K562 (cell line): ENCODE results near the gene CCDC78. TPM values are rescaled to one million over a fixed set of nuclear protein-coding genes. Genes with fewer than 3 reads are reported as not detected.

Experiments
- ATAC-seq: fragments of 200-7000 bp; cut with Tn5 transposase; 3 replicates; pipeline ENCODE4 v1.9.1; 2020; ENCODE audit warnings: moderate library complexity
- BruUV-seq: library from RNA; stranded (reverse); fragments of 400-500 nt; replicated peaks from 2 replicates; lab custom pipeline; 2021; lab: Mats Ljungman, UMichigan
- CTCF ChIA-PET: fragments of 300-600 bp; formaldehyde crosslinking; extraction: SDS; loops from one replicate; lab custom pipeline; 2021; ENCODE audit warnings: low intra/inter-chr PET ratio; lab: Yijun Ruan, JAX
- POLR2A ChIA-PET: fragments of 300-600, 350-650 bp; sonication (Branson Sonifier 250); formaldehyde crosslinking; extraction: SDS; loops from one replicate; lab custom pipeline; 2021; ENCODE audit warnings: antibody characterized with exemption, inconsistent platforms; lab: Yijun Ruan, JAX
- DNase-seq, 4 experiments: peaks; one replicate each; pipeline versions ENCODE4 v3.0.0 to v3.0.0-alpha.2; 2011 to 2018; ENCODE audit warnings: low spot score in 3 of 4, mixed read lengths in 3 of 4; ENCODE audit errors: extremely low read depth in 1 of 4
- FAIRE-seq: peaks from 2 replicates; lab custom pipeline; 2011; peaks lifted over from hg19 to GRCh38; lab: Jason Lieb, UNC
- H2AFZ ChIP-seq: 2 replicates; pipeline ENCODE4 v1.6.0; 2011; ENCODE audit warnings: low read depth, low read length, control low read depth, inconsistent platforms
- H3K27ac ChIP-seq: fragments of 200-600 bp; 3 replicates; pipeline ENCODE4 v1.8.0; 2011; ENCODE audit warnings: low read depth, mild to moderate bottlenecking, control low read depth, inconsistent platforms, low read length, moderate library complexity, mixed read lengths; ENCODE audit errors: extremely low read depth
- H3K27me3 ChIP-seq, 2 experiments: fragments of 300-600 bp in 1 of 2; 2 replicates in 1 of 2; 3 replicates in 1 of 2; pipeline versions ENCODE4 v1.6.0 to v1.8.0; 2011; ENCODE audit warnings: inconsistent platforms in 2 of 2, low read length in 2 of 2, mild to moderate bottlenecking in 1 of 2, mixed read lengths in 1 of 2, moderate library complexity in 1 of 2; ENCODE audit not compliant: control insufficient read depth in 2 of 2, insufficient read depth in 2 of 2
- H3K36me3 ChIP-seq: fragments of 300-600 bp; 3 replicates; pipeline ENCODE4 v1.8.0; 2011; ENCODE audit warnings: mild to moderate bottlenecking, low read length, inconsistent platforms; ENCODE audit not compliant: control insufficient read depth, insufficient read depth
- H3K4me1 ChIP-seq, 2 experiments: fragments of 200-600 bp in 1 of 2; replicated peaks in 1 of 2; 2 replicates in 1 of 2; 3 replicates in 1 of 2; pipeline versions ENCODE4 v1.5.1 to v1.8.0; 2011; ENCODE audit warnings: inconsistent platforms in 2 of 2, low read length in 2 of 2, mild to moderate bottlenecking in 1 of 2, mixed read lengths in 1 of 2, moderate library complexity in 1 of 2; ENCODE audit not compliant: control insufficient read depth in 2 of 2, insufficient read depth in 2 of 2
- H3K4me2 ChIP-seq: 2 replicates; pipeline ENCODE4 v1.6.1; 2011; ENCODE audit warnings: low read length, control low read depth, inconsistent platforms, mixed read lengths; ENCODE audit not compliant: insufficient read depth
- H3K4me3 ChIP-seq: fragments of 200-600 bp; sonication (generic), shearing (Covaris generic); 2 replicates; pipeline ENCODE4 v1.5.1; 2016; ENCODE audit warnings: control low read depth, inconsistent platforms
- H3K79me2 ChIP-seq: fragments of 200-600 bp; 3 replicates; pipeline ENCODE4 v1.8.0; 2011; ENCODE audit warnings: low read length, inconsistent platforms; ENCODE audit not compliant: control insufficient read depth, insufficient read depth
- H3K9ac ChIP-seq, 2 experiments: 2 replicates each; pipeline versions ENCODE4 v1.6.0 to v1.6.1; 2011; ENCODE audit warnings: low read depth in 2 of 2, low read length in 2 of 2, control low read depth in 1 of 2, inconsistent platforms in 1 of 2, mild to moderate bottlenecking in 1 of 2, mixed read lengths in 1 of 2; ENCODE audit not compliant: insufficient read depth in 1 of 2
- H3K9me1 ChIP-seq: one replicate; pipeline ENCODE4 v1.6.0; 2011; ENCODE audit warnings: inconsistent platforms, mild to moderate bottlenecking, low read length, moderate library complexity; ENCODE audit not compliant: control insufficient read depth, insufficient read depth
- H3K9me3 ChIP-seq: replicated peaks from 2 replicates; pipeline ENCODE4 v1.5.1; 2011; ENCODE audit warnings: low read depth, low read length, inconsistent platforms; ENCODE audit not compliant: control insufficient read depth, insufficient read depth
- H4K20me1 ChIP-seq: replicated peaks from 2 replicates; pipeline ENCODE4 v1.6.1; 2011; ENCODE audit warnings: low read length, inconsistent platforms, mixed read lengths; ENCODE audit not compliant: control insufficient read depth, insufficient read depth
- POLR2G ChIP-seq: fragments of 200-400 bp; formaldehyde crosslinking; IDR thresholded peaks from 2 replicates; pipeline ENCODE4 v1.6.1; 2017; ENCODE audit warnings: low read depth, mild to moderate bottlenecking, antibody characterized with exemption, low read length, moderate library complexity
- ZBTB7A ChIP-seq: IDR thresholded peaks from 2 replicates; pipeline ENCODE4 v1.6.1; 2011; ENCODE audit warnings: low read depth, mild to moderate bottlenecking, low read length, moderate library complexity, borderline replicate concordance; ENCODE audit not compliant: control insufficient read depth
- WGBS: fragments of 100-300 bp; shearing (Covaris generic); methylation state at CpG from one replicate; pipeline ENCODE4 v1.1.6; 2016; ENCODE audit warnings: low coverage, mixed read lengths; ENCODE audit not compliant: insufficient coverage; ENCODE audit errors: missing lambda C conversion rate; 5-methylcytosine and 5-hydroxymethylcytosine counted together
- in situ Hi-C: fragments of 300-500 bp; cut with MboI; formaldehyde crosslinking; loops from 4 replicates; pipeline ENCODE4 v1.15.0; 2018; ENCODE audit warnings: inconsistent platforms, mixed read lengths
- intact Hi-C: fragments of 100-400 bp; cut with micrococcal nuclease; formaldehyde crosslinking; loops from 2 replicates; pipeline ENCODE4 v1.14.2; 2022
- polyA plus RNA-seq, 8 experiments: library from polyadenylated mRNA; depleted of rRNA in 4 of 8; stranded (reverse) in 5 of 8; unstranded in 3 of 8; fragments of >200 nt; fragmentation: Nextera tagmentation in 2 of 8; fragmentation: Illumina TruSeq in 1 of 8; extraction: Ambion mirVana in 2 of 8; extraction: Trizol in 1 of 8; gene quantifications; 2 replicates each; pipeline versions ENCODE4 v1.2.1 to v1.2.3, GENCODE V29; 2011 to 2014; ENCODE audit warnings: inconsistent platforms in 1 of 8, missing spikeins in 1 of 8
- total RNA-seq, 7 experiments: library from RNA; depleted of rRNA in 6 of 7; stranded (reverse); fragments of >200 nt in 6 of 7; fragmentation: Illumina TruSeq in 2 of 7; extraction: Trizol in 2 of 7; gene quantifications; 2 replicates each; pipeline versions ENCODE4 v1.2.1 to v1.2.3, GENCODE V29; 2011 to 2021; ENCODE audit warnings: low replicate concordance in 1 of 7
- TF ChIP-seq, protein P1 (sequence below), 3 experiments: fragments of 200-800 bp in 1 of 3; sonication (Bioruptor generic) in 1 of 3; sonication (generic) in 1 of 3; formaldehyde crosslinking in 1 of 3; IDR thresholded peaks; 2 replicates each; pipeline versions ENCODE4 v1.6.1 to v1.8.0; 2016 to 2022; ENCODE audit warnings: mild to moderate bottlenecking in 2 of 3, missing compliant biosample characterization in 2 of 3, missing genetic modification characterization in 2 of 3, missing genetic modification reagents in 1 of 3
- TF ChIP-seq, protein P2 (sequence below): sonication (generic); formaldehyde crosslinking; IDR thresholded peaks from 2 replicates; pipeline ENCODE4 v1.8.1; 2023; ENCODE audit warnings: mild to moderate bottlenecking, missing genetic modification reagents

Gene CCDC78
- total and polyA plus RNA-seq, 9 of the 15 experiments (the other 6 are each of a cell fraction or from before 2014, with no cell fraction given), result 0.24 to 17.7 (median 2.9) TPM

DNA sequence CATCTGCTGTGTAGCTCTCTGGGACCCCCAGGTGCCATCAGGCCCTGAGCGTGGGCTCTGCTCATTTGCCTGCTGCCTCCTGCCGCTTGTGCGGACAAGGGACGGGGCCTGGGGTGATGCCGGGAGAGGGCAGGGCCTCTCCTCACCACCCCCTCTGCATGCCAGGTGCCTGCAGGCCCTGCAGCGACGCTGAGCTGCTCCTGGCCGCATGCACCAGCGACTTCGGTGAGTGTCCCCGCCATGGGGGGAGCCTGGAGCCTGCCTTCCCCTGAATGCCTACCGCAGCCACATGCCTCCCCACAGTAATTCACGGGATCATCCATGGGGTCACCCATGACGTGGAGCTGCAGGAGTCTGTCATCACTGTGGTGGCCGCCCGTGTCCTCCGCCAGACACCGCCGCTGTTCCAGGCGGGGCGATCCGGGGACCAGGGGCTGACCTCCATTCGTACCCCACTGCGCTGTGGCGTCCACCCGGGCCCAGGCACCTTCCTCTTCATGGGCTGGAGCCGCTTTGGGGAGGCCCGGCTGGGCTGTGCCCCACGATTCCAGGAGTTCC, 9.4 kb downstream of the CCDC78 start:
- Histone ChIP-seq H3K4me3 (no peak overlapping the region), H3K27ac (no peak overlapping the region), H3K9ac (peak overlapping the region in 1 of 2 experiments; percentile 92; a peak in 2 of 4 replicates), H3K36me3 (peaks cover 19% of the 10 kb centered on the region; the same call in 2 of the 3 replicates), H4K20me1 (no peaks in the 10 kb centered on the region; the same call in 1 of the 2 replicates), H3K79me2 (peaks cover 38% of the 10 kb centered on the region), H2AFZ (no peak overlapping the region), H3K27me3 (no peaks in the 10 kb centered on the region), H3K4me2 (no peak overlapping the region), H3K9me1 (peaks cover 3% of the 10 kb centered on the region), H3K4me1 (peaks cover 12 to 86% of the 10 kb centered on the region in 2 experiments; a peak in 4 of 5 replicates), H3K9me3 (no peaks in the 10 kb centered on the region)
- no TSS peak for BruUV-seq
- TF ChIP-seq POLR2G (peak; percentile 67), ZBTB7A (no peak)
- TF ChIP-seq, protein P1, sequence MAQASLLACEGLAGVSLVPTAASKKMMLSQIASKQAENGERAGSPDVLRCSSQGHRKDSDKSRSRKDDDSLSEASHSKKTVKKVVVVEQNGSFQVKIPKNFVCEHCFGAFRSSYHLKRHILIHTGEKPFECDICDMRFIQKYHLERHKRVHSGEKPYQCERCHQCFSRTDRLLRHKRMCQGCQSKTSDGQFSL (CRISPR knock-in tag; IDR thresholded peaks at IDR 0.05), result 0 out of 2 replicates have a peak, but pooled peaks have one; percentile 6
- TF ChIP-seq, protein P1 (tag; IDR thresholded peaks at IDR 0.05), result no peak
- TF ChIP-seq, protein P2, sequence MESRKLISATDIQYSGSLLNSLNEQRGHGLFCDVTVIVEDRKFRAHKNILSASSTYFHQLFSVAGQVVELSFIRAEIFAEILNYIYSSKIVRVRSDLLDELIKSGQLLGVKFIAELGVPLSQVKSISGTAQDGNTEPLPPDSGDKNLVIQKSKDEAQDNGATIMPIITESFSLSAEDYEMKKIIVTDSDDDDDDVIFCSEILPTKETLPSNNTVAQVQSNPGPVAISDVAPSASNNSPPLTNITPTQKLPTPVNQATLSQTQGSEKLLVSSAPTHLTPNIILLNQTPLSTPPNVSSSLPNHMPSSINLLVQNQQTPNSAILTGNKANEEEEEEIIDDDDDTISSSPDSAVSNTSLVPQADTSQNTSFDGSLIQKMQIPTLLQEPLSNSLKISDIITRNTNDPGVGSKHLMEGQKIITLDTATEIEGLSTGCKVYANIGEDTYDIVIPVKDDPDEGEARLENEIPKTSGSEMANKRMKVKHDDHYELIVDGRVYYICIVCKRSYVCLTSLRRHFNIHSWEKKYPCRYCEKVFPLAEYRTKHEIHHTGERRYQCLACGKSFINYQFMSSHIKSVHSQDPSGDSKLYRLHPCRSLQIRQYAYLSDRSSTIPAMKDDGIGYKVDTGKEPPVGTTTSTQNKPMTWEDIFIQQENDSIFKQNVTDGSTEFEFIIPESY (CRISPR knock-in tag), result peak; percentile 95
- 94% methylated on average over 25 of the region's 29 CpGs for WGBS
- DNase-seq (no peak), FAIRE-seq (no peak), ATAC-seq (no peak)
- CTCF ChIA-PET, result no interaction called here
- in situ Hi-C loops, result loop anchor here (10.0 kb wide), 1 partner anchor 338 kb away; no protein-coding TSS in a partner anchor
- POLR2A ChIA-PET, result interaction anchor here (0.9 to 1.5 kb wide), 2 partner anchors 10 to 26 kb away, joined by 4 read pairs; partner anchors contain the start of gene WDR24
- intact Hi-C loops, result no loop called here
